Superior temporal gyrus (tissue), 1 donor: ENCODE results near the gene OPTN.
"Not testable (repeated sequence)": the region's sequence is repeated elsewhere in the genome, so short reads cannot be mapped to it uniquely, and the experiment has no call there.

Experiments used
- DNase-seq: peaks from one replicate; pipeline ENCODE4 v3.0.0-alpha.2; 2016; ENCODE audit errors: extremely low spot score

OPTN gene

GRCh38 chr10:13099666-13100348 lies at the start of gene OPTN:
Gene OPTN (plus strand): TSS chr10:13100163. CDS start chr10:13109123, 8,960 bp downstream.
- peak; percentile 89 for DNase-seq

GRCh38 chr10:13051126-13051694 lies 48.8 kb upstream of the OPTN start:
- no peak for DNase-seq

GRCh38 chr10:13053208-13053607 lies 46.8 kb upstream of the OPTN start:
- not testable (repeated sequence) for DNase-seq

GRCh38 chr10:13053794-13054462 lies 46.0 kb upstream of the OPTN start:
- DNase-seq = no peak

GRCh38 chr10:13054844-13055243 lies 45.1 kb upstream of the OPTN start:
- no peak for DNase-seq

GRCh38 chr10:13056456-13057077 lies 43.4 kb upstream of the OPTN start:
- DNase-seq = peak; percentile 50

- no peak for DNase-seq
Observed at GRCh38 chr10:13062803-13063202, 37.2 kb upstream of the OPTN start.

- no peak for DNase-seq
Observed at GRCh38 chr10:13066527-13066926, 33.4 kb upstream of the OPTN start.

GRCh38 chr10:13067431-13067830 lies 32.5 kb upstream of the OPTN start:
- no peak for DNase-seq

GRCh38 chr10:13068071-13068470 lies 31.9 kb upstream of the OPTN start:
- no peak for DNase-seq

GRCh38 chr10:13068484-13068883 lies 31.5 kb upstream of the OPTN start:
- DNase-seq = no peak

GRCh38 chr10:13072339-13072738 lies 27.6 kb upstream of the OPTN start:
- no peak for DNase-seq

GRCh38 chr10:13074563-13075451 lies 25.2 kb upstream of the OPTN start:
- DNase-seq = peak; percentile 89

GRCh38 chr10:13078912-13079775 lies 20.8 kb upstream of the OPTN start:
- DNase-seq = no peak

- no peak for DNase-seq
Observed at GRCh38 chr10:13079776-13080050, 20.2 kb upstream of the OPTN start.

- no peak for DNase-seq
Observed at GRCh38 chr10:13080643-13081042, 19.3 kb upstream of the OPTN start.

- not testable (repeated sequence) for DNase-seq
Observed at GRCh38 chr10:13083700-13084099, 16.3 kb upstream of the OPTN start.

- DNase-seq = no peak
Observed at GRCh38 chr10:13086056-13086455, 13.9 kb upstream of the OPTN start.

- no peak for DNase-seq
Observed at GRCh38 chr10:13087601-13087985, 12.4 kb upstream of the OPTN start.

- no peak for DNase-seq
Observed at GRCh38 chr10:13087986-13088618, 11.9 kb upstream of the OPTN start.
